Fibroblast of pulmonary artery (primary cell): ENCODE measurements around the gene PEAK3.
A peak's percentile ranks its signal among the peaks of the same experiment; 100 is the strongest.
"Not testable (repeated sequence)": the region's sequence is repeated elsewhere in the genome, so short reads cannot be mapped to it uniquely, and the experiment has no call there.

Source experiments
- DNase-seq: peaks from one replicate; pipeline ENCODE4 v3.0.0-alpha.2; 2010; ENCODE audit warnings: low read depth
- H3K4me3 ChIP-seq: replicated peaks from 2 replicates; pipeline ENCODE4 v1.5.1; 2011; ENCODE audit warnings: low read depth, mild to moderate bottlenecking, control low read depth, low read length, moderate library complexity
- CTCF ChIP-seq: IDR thresholded peaks from 2 replicates; pipeline ENCODE4 v1.5.1; 2011; ENCODE audit warnings: mild to moderate bottlenecking, control low read depth, low read length, inconsistent platforms; ENCODE audit errors: missing control alignments

The PEAK3 gene

DNA sequence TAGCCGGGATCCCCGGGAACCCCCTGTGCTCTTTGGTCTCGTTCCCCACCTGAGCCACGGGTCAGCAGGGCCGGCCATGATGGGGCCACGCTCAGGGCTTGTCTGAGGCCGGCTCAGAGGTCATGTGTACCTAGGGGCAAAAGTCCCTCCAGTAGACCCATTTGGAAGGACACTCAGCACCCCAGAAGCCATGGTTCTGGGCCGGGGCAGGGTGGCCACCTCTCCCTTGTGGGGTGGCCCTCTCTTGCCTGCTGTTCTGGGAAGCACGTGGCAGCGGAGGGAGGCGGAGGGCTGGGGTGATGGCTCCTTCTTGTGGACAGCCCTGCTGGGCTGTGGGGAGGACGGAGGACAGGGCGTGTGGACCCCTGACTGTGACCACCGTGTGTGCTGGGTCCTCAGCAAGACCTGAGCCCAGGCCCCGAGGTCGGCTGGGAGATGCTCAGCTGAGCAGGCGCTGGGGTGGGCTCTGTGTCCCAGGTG, 6.4 kb upstream of the PEAK3 start:
- H3K4me3 ChIP-seq, result no peak overlapping the region
- TF ChIP-seq CTCF, result no peak
- no peak for DNase-seq

DNA sequence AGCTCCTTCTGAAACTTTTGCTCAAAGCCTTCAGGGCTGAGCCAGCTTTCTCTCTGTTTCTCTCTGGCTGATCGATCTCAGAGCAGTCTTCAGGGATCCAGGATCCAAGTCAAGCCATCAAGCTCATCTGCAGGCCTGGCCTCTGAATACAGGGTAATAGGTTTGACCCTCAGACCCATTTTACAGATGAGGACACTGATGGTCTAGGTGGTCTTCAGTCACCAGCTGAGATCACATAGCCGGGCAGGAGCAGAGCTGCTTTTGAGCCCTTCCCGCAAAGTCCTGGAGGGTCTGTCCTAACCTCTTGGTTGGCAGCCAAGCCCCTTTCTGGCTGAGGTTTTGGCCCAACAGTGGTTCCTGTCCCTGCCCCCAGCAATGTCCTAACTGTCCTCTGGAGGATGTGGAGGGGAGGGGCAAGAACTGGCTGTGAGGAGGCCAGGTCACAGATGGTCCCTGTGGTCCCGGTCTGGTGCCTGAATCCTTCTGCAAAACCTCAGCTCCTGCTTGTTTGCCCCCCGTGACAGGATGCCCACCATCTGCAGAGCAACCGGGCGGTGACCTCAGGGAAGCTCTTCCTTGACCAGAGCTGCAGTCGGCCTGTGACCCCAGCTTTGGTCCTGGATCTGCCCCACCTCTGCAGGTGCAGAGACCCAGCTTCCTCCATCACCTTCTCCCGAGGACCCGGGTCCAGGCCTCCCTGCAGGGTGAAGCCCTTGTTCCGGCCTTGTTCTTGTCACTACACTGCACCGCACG, 5.8 kb upstream of the PEAK3 start:
- TF ChIP-seq CTCF, result no peak
- H3K4me3 ChIP-seq, result no peak overlapping the region
- DNase-seq, result no peak

DNA sequence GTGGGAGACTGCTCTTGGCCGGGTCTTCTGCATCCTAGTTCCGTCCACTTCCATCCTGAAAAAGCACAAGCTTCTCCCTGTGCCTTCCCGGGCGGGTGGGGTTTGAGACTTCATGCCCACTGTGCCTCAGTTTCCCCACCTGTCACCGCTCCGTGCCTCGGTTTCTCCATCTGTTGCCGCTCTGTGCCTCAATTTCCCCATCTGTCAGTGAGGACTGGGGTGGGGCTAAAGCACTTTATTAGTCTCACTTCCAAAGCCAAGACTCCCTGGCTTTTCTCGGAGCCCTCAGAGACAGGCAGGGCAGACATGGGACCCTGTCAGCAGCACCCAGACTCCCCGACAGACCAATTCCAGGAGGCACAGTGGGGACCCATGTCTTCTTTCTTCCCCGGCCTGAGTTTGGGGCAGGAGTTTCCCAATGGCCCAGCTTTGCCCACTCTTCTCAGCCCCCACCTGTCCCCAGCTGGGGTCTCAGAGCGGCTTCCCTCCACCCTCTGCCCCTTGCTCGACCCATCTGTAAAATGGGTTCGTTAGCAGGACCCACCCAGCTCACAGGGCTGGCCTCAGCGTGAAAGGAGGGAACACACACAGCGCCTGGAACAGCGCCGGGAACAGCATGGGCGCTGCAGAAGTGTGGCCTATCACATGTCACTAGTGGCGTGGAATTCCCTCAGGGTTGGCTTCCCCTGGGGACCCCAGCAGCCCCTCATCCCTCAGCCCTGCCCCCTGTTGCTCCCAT, 4.6 kb upstream of the PEAK3 start:
- TF ChIP-seq CTCF, result no peak
- H3K4me3 ChIP-seq, result no peak overlapping the region
- DNase-seq, result no peak

DNA sequence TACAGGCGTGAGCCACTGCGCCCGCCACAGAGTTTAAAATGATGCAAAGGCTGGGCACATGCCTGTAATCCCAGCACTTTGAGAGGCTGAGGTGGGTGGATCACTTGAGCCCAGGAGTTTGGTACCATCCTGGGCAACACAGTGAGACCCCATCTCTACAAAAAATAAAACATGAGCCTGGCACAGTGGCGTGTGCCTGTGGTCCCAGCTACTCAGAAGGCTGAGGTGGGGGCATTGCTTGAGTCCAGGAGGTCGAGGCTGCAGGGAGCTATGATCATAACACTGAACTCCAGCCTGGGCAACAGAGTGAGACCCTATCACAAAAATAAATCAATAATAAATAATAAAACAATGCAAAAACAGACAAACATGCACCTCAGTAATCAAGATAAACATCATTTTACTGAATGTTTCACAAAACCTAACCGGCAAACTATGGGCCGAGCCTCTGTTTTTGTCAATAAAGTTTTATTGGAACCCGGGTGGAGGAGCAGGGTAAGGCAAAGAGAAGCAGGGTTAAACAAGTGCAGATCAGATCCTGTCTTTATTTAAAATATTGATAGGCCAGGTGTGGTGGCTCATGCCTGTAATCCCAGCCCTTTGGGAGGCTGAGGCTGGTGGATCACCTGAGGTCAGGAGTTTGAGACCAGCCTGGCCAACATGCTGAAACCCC, 2.0 kb upstream of the PEAK3 start:
- H3K4me3 ChIP-seq, result no peak overlapping the region
- TF ChIP-seq CTCF, result no peak
- DNase-seq, result no peak

DNA sequence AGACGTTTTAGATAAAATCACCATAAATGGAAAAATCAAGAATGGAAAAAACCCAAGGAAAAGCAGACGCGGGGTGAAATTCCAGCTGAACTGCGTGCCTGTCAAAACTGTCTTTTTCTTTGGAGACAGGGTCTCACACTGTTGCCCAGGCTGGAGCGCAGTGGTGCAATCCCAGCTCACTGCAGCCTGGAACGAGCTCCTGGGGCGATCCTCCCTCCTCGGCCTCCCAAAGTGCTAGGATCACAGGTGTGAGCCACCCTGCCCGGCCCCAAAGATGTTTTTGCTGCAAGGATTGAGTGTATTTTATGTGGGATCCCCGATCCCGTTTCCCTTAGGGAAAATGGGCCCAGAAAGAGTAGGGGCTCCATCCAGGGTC, 875 bp upstream of the PEAK3 start:
- no peak for TF ChIP-seq CTCF
- DNase-seq, result no peak
- no peak overlapping the region for H3K4me3 ChIP-seq

DNA sequence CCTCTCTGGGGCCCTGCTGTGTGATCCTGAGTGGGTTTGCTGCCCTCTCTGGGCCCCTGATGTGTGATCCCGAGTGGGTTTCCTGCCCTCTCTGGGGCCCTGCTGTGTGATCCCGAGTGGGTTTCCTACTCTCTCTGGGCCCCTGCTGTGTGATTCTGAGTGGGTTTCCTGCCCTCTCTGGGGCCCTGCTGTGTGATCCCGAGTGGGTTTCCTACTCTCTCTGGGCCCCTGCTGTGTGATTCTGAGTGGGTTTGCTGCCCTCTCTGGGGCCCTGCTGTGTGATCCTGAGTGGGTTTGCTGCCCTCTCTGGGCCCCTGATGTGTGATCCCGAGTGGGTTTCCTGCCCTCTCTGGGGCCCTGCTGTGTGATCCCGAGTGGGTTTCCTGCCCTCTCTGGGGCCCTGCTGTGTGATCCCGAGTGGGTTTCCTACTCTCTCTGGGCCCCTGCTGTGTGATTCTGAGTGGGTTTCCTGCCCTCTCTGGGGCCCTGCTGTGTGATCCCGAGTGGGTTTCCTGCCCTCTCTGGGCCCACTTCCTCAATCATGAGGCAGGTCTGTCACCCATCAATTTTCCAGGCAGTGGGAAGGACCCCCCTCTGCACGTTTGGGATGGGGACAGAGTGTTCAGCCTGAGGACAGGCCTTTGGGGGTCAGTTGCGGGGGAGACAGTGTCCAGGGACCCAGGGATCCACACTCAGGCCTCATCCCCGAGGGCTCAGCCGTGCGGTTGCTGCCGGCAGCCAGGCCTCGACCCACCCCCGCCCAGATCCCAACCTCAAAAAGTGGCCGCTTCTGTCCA, 512 bp downstream of the PEAK3 start:
- peak overlapping the region; percentile 31 for H3K4me3 ChIP-seq
- DNase-seq, result not testable (repeated sequence)
